GM12878 (cell line): Measurements from ENCODE around the gene BIRC3. TPM values are rescaled to one million over a fixed set of nuclear protein-coding genes. Genes with fewer than 3 reads are reported as not detected.

ENCODE experiments used
- ATAC-seq: fragments of 200-7000 bp; cut with Tn5 transposase; 3 replicates; pipeline ENCODE4 v1.9.1; 2020; ENCODE audit warnings: mild to moderate bottlenecking, moderate library complexity
- BruUV-seq: library from RNA; stranded (reverse); fragments of 400-500 nt; replicated peaks from 2 replicates; lab custom pipeline; 2021; lab: Mats Ljungman, UMichigan
- CTCF ChIA-PET: fragments of 300-600 bp; sonication (Branson Sonifier 250); formaldehyde crosslinking; extraction: SDS; loops from one replicate; lab custom pipeline; 2021; ENCODE audit warnings: inconsistent platforms; lab: Yijun Ruan, JAX
- POLR2A ChIA-PET: fragments of 350-600 bp; formaldehyde crosslinking; extraction: SDS; loops from one replicate; lab custom pipeline; 2021; ENCODE audit warnings: inconsistent platforms; lab: Charles Lee
- RAD21 ChIA-PET: fragments of 300-600 bp; sonication (Branson Sonifier 250); formaldehyde crosslinking; loops from one replicate; lab custom pipeline; 2023; ENCODE audit warnings: antibody characterized with exemption; ENCODE audit not compliant: unreplicated experiment; lab: Charles Lee
- SMC1A ChIA-PET: fragments of 300-600 bp; sonication (Branson Sonifier 250); formaldehyde crosslinking; loops from one replicate; lab custom pipeline; 2023; ENCODE audit not compliant: unreplicated experiment, uncharacterized antibody; lab: Charles Lee
- DNase-seq: peaks from one replicate; pipeline ENCODE4 v3.0.0-alpha.2; 2011; ENCODE audit warnings: low read depth, low spot score
- FAIRE-seq: peaks from 3 replicates; lab custom pipeline; 2011; peaks lifted over from hg19 to GRCh38; lab: Jason Lieb, UNC
- H2AFZ ChIP-seq: 2 replicates; pipeline ENCODE4 v1.6.0; 2011; ENCODE audit warnings: low read depth, low read length, control low read depth; ENCODE audit not compliant: control insufficient read depth
- H3K27ac ChIP-seq: 2 replicates; pipeline ENCODE4 v1.5.1; 2011; ENCODE audit warnings: control low read depth; ENCODE audit not compliant: control insufficient read depth, insufficient read depth
- H3K27me3 ChIP-seq, 2 experiments: replicated peaks in 1 of 2; 2 replicates each; pipeline versions ENCODE4 v1.6.0 to v1.6.1; 2011; ENCODE audit warnings: low read length in 1 of 2; ENCODE audit not compliant: control insufficient read depth in 2 of 2, insufficient read depth in 2 of 2
- H3K36me3 ChIP-seq, 2 experiments: 2 replicates each; pipeline ENCODE4 v1.5.1; 2011; ENCODE audit warnings: low read length in 1 of 2; ENCODE audit not compliant: control insufficient read depth in 2 of 2, insufficient read depth in 2 of 2
- H3K4me1 ChIP-seq: 2 replicates; pipeline ENCODE4 v1.6.1; 2011; ENCODE audit warnings: mild to moderate bottlenecking, low read length, moderate library complexity, mixed read lengths; ENCODE audit not compliant: control insufficient read depth, insufficient read depth
- H3K4me2 ChIP-seq: 2 replicates; pipeline ENCODE4 v1.6.0; 2011; ENCODE audit warnings: control low read depth; ENCODE audit not compliant: control insufficient read depth, insufficient read depth
- H3K4me3 ChIP-seq: fragments of 200-600 bp; sonication (generic); 2 replicates; pipeline ENCODE4 v1.5.1; 2016
- H3K79me2 ChIP-seq: 2 replicates; pipeline ENCODE4 v1.6.0; 2011; ENCODE audit warnings: low read length; ENCODE audit not compliant: control insufficient read depth, insufficient read depth
- H3K9ac ChIP-seq: 2 replicates; pipeline ENCODE4 v1.8.0; 2011; ENCODE audit warnings: low read length, control low read depth, mixed read lengths; ENCODE audit not compliant: control insufficient read depth, insufficient read depth
- H3K9me3 ChIP-seq: replicated peaks from 3 replicates; pipeline ENCODE4 v1.5.1; 2011; ENCODE audit warnings: mild to moderate bottlenecking, low read length; ENCODE audit not compliant: control insufficient read depth, insufficient read depth
- H4K20me1 ChIP-seq: 2 replicates; pipeline ENCODE4 v1.6.0; 2011; ENCODE audit not compliant: control insufficient read depth, insufficient read depth
- ATF7 ChIP-seq: fragments of 450-650 bp; IDR thresholded peaks from 2 replicates; pipeline ENCODE4 v1.6.1; 2016; ENCODE audit warnings: low read depth, mild to moderate bottlenecking
- GABPA ChIP-seq: IDR thresholded peaks from 2 replicates; pipeline ENCODE4 v1.6.1; 2014; ENCODE audit warnings: antibody characterized with exemption, low read depth, mild to moderate bottlenecking, inconsistent platforms
- MYB ChIP-seq: fragments of 150-350 bp; IDR thresholded peaks from 2 replicates; pipeline ENCODE4 v1.6.1; 2014; ENCODE audit warnings: mild to moderate bottlenecking, low read depth, low read length, borderline replicate concordance
- NR2F1 ChIP-seq: fragments of 450-650 bp; conservative IDR thresholded peaks from 2 replicates; pipeline ENCODE4 v1.6.1; 2017; ENCODE audit warnings: mild to moderate bottlenecking
- PKNOX1 ChIP-seq: fragments of 450-650 bp; IDR thresholded peaks from 2 replicates; pipeline ENCODE4 v1.6.1; 2016; ENCODE audit warnings: mild to moderate bottlenecking
- RUNX3 ChIP-seq: IDR thresholded peaks from 2 replicates; pipeline ENCODE4 v1.6.1; 2012; ENCODE audit warnings: low read length, inconsistent platforms
- ZBTB11 ChIP-seq: fragments of 450-650 bp; formaldehyde crosslinking; IDR thresholded peaks from 2 replicates; pipeline ENCODE4 v1.5.0; 2022; ENCODE audit warnings: mild to moderate bottlenecking, missing genetic modification characterization
- WGBS: methylation state at CpG from one replicate; pipeline ENCODE4 v1.1.6; 2016; ENCODE audit warnings: low lambda C conversion rate; ENCODE audit not compliant: insufficient replicate concordance, insufficient coverage; ENCODE audit errors: missing lambda C conversion rate; 5-methylcytosine and 5-hydroxymethylcytosine counted together
- in situ Hi-C: fragments of 300-500 bp; cut with MboI; formaldehyde crosslinking; loops from 9 replicates; pipeline ENCODE4 v1.14.3; 2018; ENCODE audit warnings: mixed read lengths
- intact Hi-C: fragments of 100-400 bp; cut with micrococcal nuclease; formaldehyde crosslinking; loops from one replicate; pipeline ENCODE4 v1.14.2; 2022; ENCODE audit not compliant: unreplicated experiment
- polyA plus RNA-seq, 11 experiments: library from polyadenylated mRNA; depleted of rRNA in 4 of 11; unstranded in 6 of 11; stranded (reverse) in 5 of 11; fragments of >200 nt; fragmentation: Nextera tagmentation in 4 of 11; fragmentation: Illumina TruSeq in 1 of 11; extraction: Ambion mirVana in 4 of 11; extraction: Trizol in 1 of 11; gene quantifications; 1 replicate in 1 of 11; 2 replicates in 10 of 11; pipeline versions ENCODE4 v1.2.1 to v1.2.3, GENCODE V29; 2011 to 2016; ENCODE audit warnings: inconsistent platforms in 2 of 11, missing spikeins in 2 of 11, low read depth in 1 of 11
- total RNA-seq, 4 experiments: library from RNA; depleted of rRNA in 3 of 4; stranded (reverse); fragments of >200 nt in 3 of 4; fragmentation: Illumina TruSeq in 1 of 4; extraction: Trizol in 1 of 4; gene quantifications; 2 replicates each; pipeline versions ENCODE4 v1.2.1 to v1.2.3, GENCODE V29; 2013 to 2021

The BIRC3 gene
- total and polyA plus RNA-seq, 10 of the 15 experiments (the other 5 are each of a cell fraction or from before 2014, with no cell fraction given): 42.1 to 351 (median 83.7) TPM

- no peak for TF ChIP-seq ZBTB11 (CRISPR knock-in tag)
- no peak for TF ChIP-seq ATF7
Observed at GRCh38 chr11:102383839-102384238, 66.6 kb downstream of the BIRC3 start (continued).

- ChIA-PET POLR2A (interaction anchor here (1.4 kb wide), 1 partner anchor 23 kb away, joined by 5 read pairs; no protein-coding TSS in a partner anchor), CTCF (interaction anchor here (1.1 to 4.0 kb wide), 5 partner anchors 17 to 281 kb away, joined by 3 to 16 read pairs (median 6); no protein-coding TSS in a partner anchor), SMC1A (interaction anchor here (1.3 to 1.7 kb wide), 3 partner anchors 43 to 97 kb away, joined by 3 to 4 read pairs (median 3); no protein-coding TSS in a partner anchor), RAD21 (interaction anchor here (1.0 to 1.4 kb wide), 2 partner anchors 73 to 229 kb away, joined by 3 to 4 read pairs; no protein-coding TSS in a partner anchor)
- Histone ChIP-seq H3K79me2 (no peaks in the 10 kb centered on the region), H3K4me1 (no peaks in the 10 kb centered on the region), H3K9me3 (peaks cover 5% of the 10 kb centered on the region; the same call in 2 of the 3 replicates), H3K4me2 (no peak overlapping the region), H3K36me3 (peaks cover 7 to 20% of the 10 kb centered on the region in 2 experiments; a peak in 3 of 4 replicates), H3K9ac (no peak overlapping the region), H2AFZ (no peak overlapping the region), H4K20me1 (no peaks in the 10 kb centered on the region), H3K27me3 (no peaks in the 10 kb centered on the region), H3K27ac (no peak overlapping the region), H3K4me3 (no peak overlapping the region)
- in situ Hi-C loops: loop anchor here (25.0 kb wide), 1 partner anchor 103 kb away; no protein-coding TSS in a partner anchor
- DNase-seq (no peak), ATAC-seq (no peak), FAIRE-seq (no peak)
- TF ChIP-seq GABPA: no peak
- TF ChIP-seq PKNOX1: no peak
- TF ChIP-seq MYB: no peak
- no peak for TF ChIP-seq NR2F1
- no peak for TF ChIP-seq RUNX3
- 96% methylated on average over 15 of the region's 15 CpGs for WGBS
- no TSS peak for BruUV-seq
- intact Hi-C loops: no loop called here
Observed at GRCh38 chr11:102384419-102385079, 67.3 kb downstream of the BIRC3 start.
